ENCODE data around the gene SKI. TPM values are rescaled to one million over a fixed set of nuclear protein-coding genes. Genes with fewer than 3 reads are reported as not detected.

The SKI gene
- total and polyA plus RNA-seq, 2 of the 8 experiments (the other 6 are each of a cell fraction or from before 2014, with no cell fraction given), result 8.3 to 87.6 TPM

- ChIA-PET CTCF (ENCODE audit: partially characterized antibody) (interaction anchor here (0.6 to 2.1 kb wide), 5 partner anchors 20 to 1161 kb away, joined by 3 to 4 read pairs (median 4); no protein-coding TSS in a partner anchor), POLR2A (ENCODE audit: partially characterized antibody) (interaction anchor here (0.7 to 1.2 kb wide), 2 partner anchors 8 to 23 kb away, joined by 3 read pairs; no protein-coding TSS in a partner anchor)
- H3K4me2 ChIP-seq (ENCODE audit: insufficient read depth in 1 of 2, low read depth in 2 of 2, low read length in 2 of 2), result no peak overlapping the region
- H4K91ac ChIP-seq (replicated peaks; ENCODE audit: insufficient read length, low read length), result no peak overlapping the region
- H3K56ac ChIP-seq (replicated peaks; ENCODE audit: insufficient read length, low read depth, low read length), result no peak overlapping the region
- peak overlapping the region; percentile 30; the same call in 1 of the 2 replicates for H2BK12ac ChIP-seq (ENCODE audit: low read depth, low read length)
- no peak overlapping the region for H3K4ac ChIP-seq (replicated peaks; ENCODE audit: insufficient read length, low read depth, low read length)
- DNase-seq (ENCODE audit: low read depth in 1 of 2, low spot score in 2 of 2) (no peak), FAIRE-seq (peak; percentile 63)
- no peak overlapping the region for H3K23ac ChIP-seq (ENCODE audit: insufficient read length)
- H3K18ac ChIP-seq (ENCODE audit: extremely low read depth, low read length), result peak overlapping the region; percentile 13; the same call in 1 of the 2 replicates
- H3K36me3 ChIP-seq (ENCODE audit: control insufficient read depth in 2 of 4, insufficient read depth in 4 of 4, low read length in 3 of 4), result no peaks in the 10 kb centered on the region
- peak overlapping the region; percentile 60; the same call in 1 of the 2 replicates for H2BK5ac ChIP-seq (ENCODE audit: low read depth, low read length)
- peaks cover 61 to 99% of the 10 kb centered on the region in 2 experiments for H3K79me2 ChIP-seq (ENCODE audit: control insufficient read depth in 1 of 2, insufficient read depth in 2 of 2, low read length in 2 of 2)
- H3K27me3 ChIP-seq (replicated peaks in 1 of 4; ENCODE audit: control insufficient read depth in 3 of 4, extremely low read depth in 1 of 4, insufficient read depth in 3 of 4, low read length in 3 of 4), result no peaks in the 10 kb centered on the region
- H2AK5ac ChIP-seq (ENCODE audit: low read depth, low read length), result peak overlapping the region; percentile 11; the same call in 1 of the 2 replicates
- H3K23me2 ChIP-seq (ENCODE audit: low read depth, low read length), result no peaks in the 10 kb centered on the region
- no peak overlapping the region for H3K14ac ChIP-seq (ENCODE audit: insufficient read length)
- no peak overlapping the region for H2BK120ac ChIP-seq (replicated peaks; ENCODE audit: low read depth, low read length)
- no peak overlapping the region for H2AFZ ChIP-seq (ENCODE audit: low read length)
- H3K79me1 ChIP-seq (ENCODE audit: low read depth, low read length), result peaks cover 49% of the 10 kb centered on the region
- H3K4me1 ChIP-seq (replicated peaks in 1 of 4; ENCODE audit: control insufficient read depth in 3 of 4, insufficient read depth in 4 of 4, low read length in 3 of 4), result peaks cover 0 to 22% (median 11%) of the 10 kb centered on the region in 4 experiments; a peak in 6 of 7 replicates
- no peak overlapping the region; a peak in 1 of 7 replicates for H3K9ac ChIP-seq (replicated peaks in 1 of 4; ENCODE audit: extremely low read depth in 1 of 4, low read depth in 3 of 4, low read length in 3 of 4)
- peaks cover 26 to 44% of the 10 kb centered on the region in 2 experiments for H4K20me1 ChIP-seq (replicated peaks in 1 of 2; ENCODE audit: control insufficient read depth in 1 of 2, insufficient read depth in 2 of 2, low read length in 2 of 2)
- no peak overlapping the region for H2BK20ac ChIP-seq (ENCODE audit: low read length)
- H3K9me3 ChIP-seq (ENCODE audit: insufficient read depth in 2 of 2, low read depth in 1 of 2, low read length in 1 of 2), result 0 out of 4 replicates have a peak, but pooled peaks cover 0 to 4% of the 10 kb centered on the region in 2 experiments
- H4K8ac ChIP-seq (ENCODE audit: extremely low read depth, insufficient read depth, low read length), result no peak overlapping the region
- no peak overlapping the region for H4K5ac ChIP-seq (ENCODE audit: insufficient read length, low read depth, low read length)
- WGBS, 2 experiments (ENCODE audit: extremely low coverage in 1 of 2, insufficient coverage in 1 of 2, insufficient read length in 1 of 2, insufficient replicate concordance in 2 of 2, low coverage in 1 of 2, low lambda C conversion rate in 2 of 2, missing lambda C conversion rate in 1 of 2), result 67% methylated on average over 5 of the region's 5 CpGs; no CpG with 5 or more reads in 1 of the 2 experiments
- H3K4me3 ChIP-seq (ENCODE audit: extremely low read depth in 1 of 4, insufficient read depth in 2 of 4, low read depth in 3 of 4, low read length in 4 of 4), result no peak overlapping the region
- H2BK15ac ChIP-seq (ENCODE audit: low read length), result 0 out of 2 replicates have a peak overlapping the region, but pooled peaks have one; percentile 14
- peak overlapping the region; percentile 36; the same call in 1 of the 2 replicates for H3K27ac ChIP-seq (ENCODE audit: low read depth, low read length)
- TF ChIP-seq CBX8 (IDR thresholded peaks at IDR 0.05; ENCODE audit: borderline replicate concordance, low read depth, low read length) (no peak), GABPA (IDR thresholded peaks at IDR 0.05; ENCODE audit: borderline replicate concordance, insufficient read depth, low read length) (peak; percentile 17; the same call in 1 of the 2 replicates), CREB1 (IDR thresholded peaks at IDR 0.05) (peak; percentile 91), CTCF (IDR thresholded peaks at IDR 0.05; ENCODE audit: control extremely low read depth in 1 of 3, insufficient read depth in 1 of 3, low read depth in 1 of 3, low read length in 3 of 3) (no peak), ATF2 (IDR thresholded peaks at IDR 0.05; ENCODE audit: low read length) (peak; percentile 67; the same call in 1 of the 2 replicates)
Measured at GRCh38 chr1:2255420-2256369, 27.6 kb downstream of the SKI start.

Data from H1 (cell line).